GM10847 (cell line): ENCODE measurements around the gene PELI2.

ENCODE experiments used
- POLR2A ChIP-seq: IDR thresholded peaks from 2 replicates; pipeline ENCODE4 v1.6.1; 2011; ENCODE audit not compliant: insufficient read length; ENCODE audit errors: extremely low read depth

Gene PELI2

GRCh38 chr14:56268039-56268438 is 149.8 kb downstream of the PELI2 start:
- TF ChIP-seq POLR2A, result no peak

- no peak for TF ChIP-seq POLR2A
Measured at GRCh38 chr14:56268673-56269072, 150.5 kb downstream of the PELI2 start.

- TF ChIP-seq POLR2A, result no peak
Measured at GRCh38 chr14:56270921-56271320, 152.7 kb downstream of the PELI2 start.

- TF ChIP-seq POLR2A, result no peak
Measured at GRCh38 chr14:56271970-56272369, 153.8 kb downstream of the PELI2 start.

- no peak for TF ChIP-seq POLR2A
Measured at GRCh38 chr14:56273155-56273554, 154.9 kb downstream of the PELI2 start.

GRCh38 chr14:56273951-56274350 is 155.7 kb downstream of the PELI2 start:
- TF ChIP-seq POLR2A, result no peak

GRCh38 chr14:56274556-56274955 is 156.3 kb downstream of the PELI2 start:
- no peak for TF ChIP-seq POLR2A

- no peak for TF ChIP-seq POLR2A
Measured at GRCh38 chr14:56276108-56276507, 157.9 kb downstream of the PELI2 start.

- no peak for TF ChIP-seq POLR2A
Measured at GRCh38 chr14:56278383-56278782, 160.2 kb downstream of the PELI2 start.

GRCh38 chr14:56280843-56281242 is 162.6 kb downstream of the PELI2 start:
- no peak for TF ChIP-seq POLR2A

GRCh38 chr14:56282179-56282578 is 164.0 kb downstream of the PELI2 start:
- TF ChIP-seq POLR2A, result no peak

- no peak for TF ChIP-seq POLR2A
Measured at GRCh38 chr14:56284641-56285040, 166.4 kb downstream of the PELI2 start.

GRCh38 chr14:56289155-56289554 is 170.9 kb downstream of the PELI2 start:
- TF ChIP-seq POLR2A, result no peak

- no peak for TF ChIP-seq POLR2A
Measured at GRCh38 chr14:56290195-56290594, 172.0 kb downstream of the PELI2 start.

GRCh38 chr14:56292970-56293369 is 174.8 kb downstream of the PELI2 start:
- TF ChIP-seq POLR2A, result no peak

GRCh38 chr14:56293506-56293905 is 175.3 kb downstream of the PELI2 start:
- TF ChIP-seq POLR2A, result no peak

- no peak for TF ChIP-seq POLR2A
Measured at GRCh38 chr14:56294128-56294527, 175.9 kb downstream of the PELI2 start.

GRCh38 chr14:56295743-56296142 is 177.5 kb downstream of the PELI2 start:
- no peak for TF ChIP-seq POLR2A

GRCh38 chr14:56297449-56297848 is 179.2 kb downstream of the PELI2 start:
- no peak for TF ChIP-seq POLR2A
